ENCODE measurements around the gene STOML2. TPM values are rescaled to one million over a fixed set of nuclear protein-coding genes. Genes with fewer than 3 reads are reported as not detected.

Gene STOML2, protein sequence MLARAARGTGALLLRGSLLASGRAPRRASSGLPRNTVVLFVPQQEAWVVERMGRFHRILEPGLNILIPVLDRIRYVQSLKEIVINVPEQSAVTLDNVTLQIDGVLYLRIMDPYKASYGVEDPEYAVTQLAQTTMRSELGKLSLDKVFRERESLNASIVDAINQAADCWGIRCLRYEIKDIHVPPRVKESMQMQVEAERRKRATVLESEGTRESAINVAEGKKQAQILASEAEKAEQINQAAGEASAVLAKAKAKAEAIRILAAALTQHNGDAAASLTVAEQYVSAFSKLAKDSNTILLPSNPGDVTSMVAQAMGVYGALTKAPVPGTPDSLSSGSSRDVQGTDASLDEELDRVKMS
- 182 and 192 TPM in 2 replicates for total RNA-seq

DNA sequence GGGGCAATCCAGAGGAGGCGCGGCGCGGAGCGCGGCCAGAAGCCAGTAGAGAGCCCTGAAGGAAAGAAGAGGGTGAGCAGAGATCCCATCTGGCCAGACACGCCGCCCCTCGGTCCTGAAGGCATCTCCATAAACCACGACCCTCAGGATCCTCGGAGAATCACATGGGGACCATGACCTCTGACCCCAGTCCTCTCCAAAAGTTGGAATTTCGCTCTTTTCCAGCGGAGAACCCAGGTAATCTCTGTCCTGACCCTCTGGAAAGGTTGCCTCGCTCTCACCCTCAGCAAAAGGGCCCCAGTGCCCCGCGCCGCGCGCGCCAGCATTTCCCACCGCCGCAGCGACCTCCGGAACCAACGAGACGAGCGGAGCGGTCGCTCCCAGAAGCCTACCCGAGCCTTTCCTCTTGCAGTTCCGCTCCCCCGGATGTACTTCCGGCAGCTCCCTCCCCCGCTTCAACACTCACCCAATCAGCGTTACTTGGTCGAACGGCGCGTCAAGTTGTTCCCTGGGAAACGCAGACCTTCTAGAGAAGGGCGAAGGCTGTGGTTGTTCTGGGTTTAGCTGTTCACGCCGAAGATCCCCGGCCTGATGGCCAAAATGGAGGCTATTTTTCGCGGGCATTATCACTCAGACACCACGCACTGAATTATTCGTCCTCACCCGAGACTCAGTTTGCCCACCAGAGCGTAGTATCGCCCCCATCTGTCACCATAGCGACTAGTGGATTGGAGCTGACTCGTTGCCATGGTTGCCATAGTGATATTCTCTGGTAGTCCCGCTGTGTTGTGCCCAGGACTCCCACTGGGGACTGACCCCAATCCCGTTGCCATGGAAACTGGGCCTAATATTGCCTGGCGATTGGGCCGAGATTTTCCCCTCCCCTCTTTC, at the start of gene STOML2:
Gene STOML2, minus strand, starts transcription at position 363 of the 891 bp plus-strand sequence. Its CDS starts 37 bp downstream, at position 326.

GRCh38 chr9:35115680-35116538, 13.0 kb upstream of the STOML2 start, which contains the start of gene ATOSB:
TSS of gene ATOSB (minus strand) at chr9:35115862. CDS start at chr9:35108274, 7,588 bp downstream.

GRCh38 chr9:35096035-35096849, 6.7 kb downstream of the STOML2 start, which contains the start of gene PIGO:
TSS of gene PIGO (minus strand) at chr9:35096591. CDS start at chr9:35095565, 1,026 bp downstream.

DNA sequence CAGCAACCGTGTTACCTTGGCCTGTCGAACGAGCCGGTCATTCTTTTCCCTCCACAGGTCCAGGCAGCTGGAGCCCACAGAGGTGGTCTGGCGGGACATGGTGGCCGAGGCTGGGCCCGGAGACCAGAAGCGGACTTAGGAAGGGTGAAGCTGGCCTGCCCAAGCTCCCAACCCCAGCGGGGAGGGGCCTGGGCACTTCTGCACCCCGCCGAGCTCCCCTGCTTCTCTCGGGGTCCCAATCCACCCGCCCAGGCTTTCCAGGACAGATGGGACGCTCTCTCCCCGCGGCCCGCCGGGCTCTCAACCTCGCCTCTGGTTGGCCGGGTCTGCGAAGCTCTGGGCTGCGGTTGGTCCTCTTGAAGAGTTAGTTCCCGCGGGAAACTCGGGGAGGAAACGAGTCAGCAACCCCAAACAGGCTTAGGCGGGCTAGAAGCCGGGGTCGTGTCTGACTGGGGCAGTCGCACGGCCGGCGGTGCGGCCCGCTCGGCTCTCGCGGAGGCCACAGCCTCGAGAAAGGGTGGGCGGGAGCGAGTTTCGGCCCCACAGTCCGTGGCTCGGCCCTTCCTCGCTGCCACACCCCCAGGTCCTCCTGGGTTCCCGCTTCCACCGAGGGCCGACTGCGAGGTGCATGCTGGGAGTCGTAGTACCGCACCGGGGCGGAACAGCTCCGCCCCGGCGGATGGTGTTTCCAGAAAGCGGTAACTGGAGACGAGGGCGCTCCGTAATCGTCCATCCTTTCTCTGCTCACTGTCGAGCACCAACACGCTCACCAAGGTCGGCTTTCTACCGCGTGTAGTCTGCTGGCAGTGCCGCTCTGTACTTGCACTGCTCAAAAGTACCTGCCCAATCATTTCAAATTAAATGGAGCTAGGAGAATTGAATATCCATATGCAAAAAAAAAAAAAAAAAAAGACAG, 23.2 kb downstream of the STOML2 start, which contains the start of gene FANCG:
Gene FANCG, minus strand, starts transcription at position 517 of the 916 bp plus-strand sequence. Its CDS starts 418 bp downstream, at position 99.

DNA sequence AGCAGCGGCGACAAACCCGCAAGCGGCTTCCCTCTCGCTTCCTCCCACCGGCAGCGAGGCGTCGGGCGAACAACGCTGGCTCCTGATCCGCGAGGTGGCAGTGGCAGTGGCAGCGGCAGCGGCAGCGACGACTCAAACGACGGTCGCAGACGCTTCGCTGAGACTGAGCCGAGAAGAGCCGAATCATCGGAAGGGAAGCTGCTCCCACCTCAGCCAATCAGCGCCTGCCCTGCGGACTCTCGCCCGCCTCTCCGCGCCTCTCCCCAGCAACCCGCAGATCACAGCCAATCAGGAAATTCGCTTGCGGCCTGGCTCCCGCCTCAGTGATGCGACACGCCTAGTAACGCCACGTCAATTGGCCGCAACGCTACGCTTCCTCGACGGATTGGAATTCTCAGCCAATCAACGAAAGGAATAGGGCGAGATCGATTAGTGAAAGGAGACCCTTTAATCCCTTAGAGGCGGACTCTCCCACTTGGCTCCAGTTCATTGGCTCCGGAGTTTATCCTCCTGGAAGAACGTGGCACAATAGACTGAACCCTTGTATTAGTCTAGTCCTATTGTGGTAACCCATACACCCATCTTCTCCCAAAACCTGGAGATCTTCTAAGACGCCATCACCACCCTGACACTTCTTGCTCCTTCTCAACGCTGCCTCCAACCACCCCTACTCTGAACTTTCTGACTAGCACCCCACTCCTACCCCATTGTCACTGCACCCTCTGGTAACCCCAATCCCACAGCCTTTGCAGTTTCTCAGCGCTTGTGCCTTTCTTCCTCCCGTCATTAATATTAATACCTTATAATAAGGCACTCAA, 30.3 kb downstream of the STOML2 start, which contains the start of gene VCP:
Gene VCP, minus strand, starts transcription at position 165 of the 818 bp plus-strand sequence. CDS start 272 bp downstream, outside the sequence.

Other genes starting within 250 kb of the STOML2 start
- gene PHF24, start 144.8 kb downstream of the STOML2 start, total RNA-seq = not detected in 2 replicates
- gene DNAJB5, start 113.4 kb downstream of the STOML2 start, total RNA-seq = 4.7 and 6.5 TPM in 2 replicates
- gene VCP, start 30.5 kb downstream of the STOML2 start, total RNA-seq = 479 and 512 TPM in 2 replicates
- 31.6 and 39.3 TPM in 2 replicates for gene FANCG, start 23.2 kb downstream of the STOML2 start, total RNA-seq
- gene PIGO, start 6.5 kb downstream of the STOML2 start, total RNA-seq = 10.8 and 14.4 TPM in 2 replicates
- gene ATOSB, start 12.7 kb upstream of the STOML2 start, total RNA-seq = 29.8 and 33.2 TPM in 2 replicates
- 48.1 and 56.1 TPM in 2 replicates for gene UNC13B, start 58.9 kb upstream of the STOML2 start, total RNA-seq